ENCODE data around the gene SV2B. TPM values are rescaled to one million over a fixed set of nuclear protein-coding genes. Genes with fewer than 3 reads are reported as not detected.

Gene SV2B
- total and polyA plus RNA-seq, 9 donors: 2.6 to 4.6 (median 3.1) TPM

DNA sequence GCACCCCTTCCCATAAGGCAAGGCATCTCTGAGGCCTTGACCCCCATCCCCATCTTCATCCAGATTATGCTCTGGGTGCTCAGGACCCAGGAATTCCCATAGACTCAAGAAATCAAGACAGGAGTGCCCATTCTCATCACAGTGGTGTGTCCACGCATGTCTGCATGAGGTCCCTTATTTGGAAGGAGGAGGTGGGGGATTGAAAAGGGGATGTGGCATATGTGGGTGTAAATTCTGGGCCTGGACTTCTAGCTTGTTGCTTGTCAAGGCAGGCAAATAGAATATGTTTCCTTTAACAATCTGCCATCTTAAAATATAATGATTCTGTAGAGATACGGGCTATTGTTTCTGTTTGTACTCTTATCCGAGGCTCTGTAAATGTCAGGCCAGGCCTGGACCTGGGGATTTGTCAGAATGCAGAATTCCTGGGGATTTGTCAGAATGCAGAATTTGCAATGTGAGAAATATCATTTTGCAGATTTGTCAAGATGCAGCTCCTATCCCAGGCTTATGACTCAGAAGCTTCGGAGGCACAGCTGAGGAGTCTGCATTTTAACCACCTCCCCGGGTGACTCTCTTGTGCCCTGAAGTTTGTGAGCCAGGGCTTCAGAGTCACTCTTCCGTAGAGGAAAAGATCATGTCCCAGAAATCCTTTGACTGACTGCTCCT lies 157.8 kb downstream of the SV2B start:
- Histone ChIP-seq H3K9me3 (replicated peaks; ENCODE audit: control insufficient read depth, low read depth, low read length) (no peaks in the 10 kb centered on the region), H3K36me3 (ENCODE audit: control insufficient read depth, insufficient read depth, low read length) (no peaks in the 10 kb centered on the region), H3K4me3 (ENCODE audit: low read length) (no peak overlapping the region), H3K27ac (ENCODE audit: low read length) (no peak overlapping the region), H3K4me1 (ENCODE audit: control insufficient read depth, insufficient read depth, low read length) (no peaks in the 10 kb centered on the region), H3K27me3 (ENCODE audit: control insufficient read depth, insufficient read depth, low read length) (peaks cover 2% of the 10 kb centered on the region)
- WGBS (ENCODE audit: insufficient coverage): 70% methylated on average over 3 of the region's 6 CpGs
- no peak for DNase-seq

DNA sequence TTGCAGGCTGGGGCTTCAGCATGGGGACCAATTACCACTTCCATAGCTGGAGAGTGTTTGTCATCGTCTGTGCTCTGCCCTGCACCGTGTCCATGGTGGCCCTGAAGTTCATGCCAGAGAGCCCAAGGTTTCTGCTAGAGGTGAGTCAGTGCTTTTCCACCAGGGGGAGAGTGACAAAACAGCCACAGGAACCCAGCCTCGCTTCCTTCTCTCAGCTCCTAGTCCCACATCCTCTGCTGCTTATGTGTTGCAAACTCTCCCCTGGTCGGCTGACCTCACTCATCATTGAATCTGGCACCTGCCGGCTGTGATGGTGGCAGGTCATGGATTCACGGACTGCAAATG lies 158.3 kb downstream of the SV2B start:
- Histone ChIP-seq H3K36me3 (ENCODE audit: control insufficient read depth, insufficient read depth, low read length) (no peaks in the 10 kb centered on the region), H3K4me1 (ENCODE audit: control insufficient read depth, insufficient read depth, low read length) (no peaks in the 10 kb centered on the region), H3K4me3 (ENCODE audit: low read length) (no peak overlapping the region), H3K27ac (ENCODE audit: low read length) (no peak overlapping the region), H3K27me3 (ENCODE audit: control insufficient read depth, insufficient read depth, low read length) (peaks cover 2% of the 10 kb centered on the region), H3K9me3 (replicated peaks; ENCODE audit: control insufficient read depth, low read depth, low read length) (no peaks in the 10 kb centered on the region)
- 40% methylated on average over 4 of the region's 6 CpGs for WGBS (ENCODE audit: insufficient coverage)
- no peak for DNase-seq

DNA sequence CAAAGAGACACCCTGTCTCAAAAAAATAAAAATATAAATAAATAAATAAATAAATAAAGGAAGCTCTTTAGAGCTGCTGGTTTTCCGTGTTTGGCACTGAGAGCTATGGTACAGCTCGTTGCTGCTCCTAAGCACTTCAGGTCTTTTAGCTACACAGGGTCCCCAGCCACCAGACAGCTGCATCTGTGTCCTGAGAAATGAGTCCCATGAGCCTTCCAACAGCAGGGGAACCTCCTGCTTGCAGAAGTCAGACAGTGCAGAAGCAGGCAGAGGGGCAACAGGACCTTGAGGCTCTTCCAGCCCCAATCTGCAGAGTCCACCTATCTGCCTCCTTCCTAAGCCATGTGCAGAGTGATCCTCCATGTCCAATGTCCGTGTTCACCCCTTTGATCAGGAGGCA lies 159.0 kb downstream of the SV2B start:
- WGBS (ENCODE audit: insufficient coverage): 60% methylated on average over 2 of the region's 3 CpGs
- Histone ChIP-seq H3K4me3 (ENCODE audit: low read length) (no peak overlapping the region), H3K27me3 (ENCODE audit: control insufficient read depth, insufficient read depth, low read length) (peaks cover 2% of the 10 kb centered on the region), H3K9me3 (replicated peaks; ENCODE audit: control insufficient read depth, low read depth, low read length) (no peaks in the 10 kb centered on the region), H3K4me1 (ENCODE audit: control insufficient read depth, insufficient read depth, low read length) (peaks cover 5% of the 10 kb centered on the region), H3K27ac (ENCODE audit: low read length) (no peak overlapping the region), H3K36me3 (ENCODE audit: control insufficient read depth, insufficient read depth, low read length) (no peaks in the 10 kb centered on the region)
- DNase-seq: no peak

DNA sequence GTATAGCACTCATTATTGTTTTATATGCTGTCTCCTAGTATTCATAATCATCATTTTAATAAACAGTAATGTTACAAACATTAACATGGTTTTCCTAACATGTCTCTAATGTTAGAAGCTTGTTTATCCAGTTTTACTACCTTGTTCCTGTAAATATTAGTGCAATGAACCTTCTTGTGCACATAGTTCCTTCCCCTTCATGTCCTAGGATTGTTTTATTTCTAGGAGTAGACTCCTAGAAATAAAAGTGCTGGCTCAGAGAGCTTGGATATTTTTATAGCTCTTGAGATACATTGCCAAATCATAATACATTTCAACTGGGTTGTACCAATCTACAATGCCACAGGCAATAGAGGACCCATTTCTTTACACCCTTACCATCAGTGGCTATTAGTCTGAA lies 161.3 kb downstream of the SV2B start:
- Histone ChIP-seq H3K4me3 (ENCODE audit: low read length) (no peak overlapping the region), H3K27me3 (ENCODE audit: control insufficient read depth, insufficient read depth, low read length) (peaks cover 5% of the 10 kb centered on the region), H3K4me1 (ENCODE audit: control insufficient read depth, insufficient read depth, low read length) (peaks cover 16% of the 10 kb centered on the region), H3K27ac (ENCODE audit: low read length) (no peak overlapping the region), H3K36me3 (ENCODE audit: control insufficient read depth, insufficient read depth, low read length) (no peaks in the 10 kb centered on the region), H3K9me3 (replicated peaks; ENCODE audit: control insufficient read depth, low read depth, low read length) (no peaks in the 10 kb centered on the region)
- no peak for DNase-seq

DNA sequence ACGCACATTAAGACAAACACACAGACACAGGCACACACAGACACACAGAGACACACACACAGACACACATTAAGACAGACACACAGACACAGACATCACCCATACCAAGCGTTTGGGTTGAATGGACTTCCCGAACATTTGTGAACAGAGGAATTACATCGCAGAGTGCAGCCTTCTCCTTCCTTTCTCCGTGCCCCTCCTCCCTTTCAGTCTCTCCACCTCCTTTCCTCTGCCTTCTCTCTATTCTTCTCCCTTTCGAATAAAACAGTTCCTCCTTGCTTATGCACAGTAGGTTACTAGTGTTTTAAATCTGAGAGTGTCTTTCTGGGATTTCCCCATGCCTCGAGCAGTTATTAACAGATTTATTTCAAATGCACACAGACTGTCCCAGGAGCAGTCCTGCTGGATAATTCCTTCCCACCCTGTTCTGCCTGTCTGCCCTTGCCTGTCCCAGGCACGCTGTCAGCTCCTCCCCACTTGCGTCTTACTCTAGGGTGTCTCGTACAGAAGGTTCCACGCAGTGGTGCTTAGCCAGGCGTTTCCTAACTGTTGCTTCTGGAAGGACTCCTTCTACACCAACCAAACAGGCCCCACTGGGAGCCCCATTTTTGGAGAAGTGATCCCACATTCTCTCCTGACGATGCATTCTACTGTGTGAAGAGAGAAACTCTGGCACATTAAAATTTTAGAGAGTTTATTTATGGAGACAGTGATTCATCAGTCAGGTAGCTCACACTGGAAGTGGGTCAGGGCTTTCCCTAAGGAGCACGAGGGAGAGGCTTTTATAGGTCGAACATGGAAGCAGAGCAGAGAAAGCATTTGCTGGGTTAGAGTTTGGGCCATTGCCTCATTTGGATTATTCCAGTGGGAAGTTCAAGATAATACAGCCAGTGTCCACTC lies 163.8 kb downstream of the SV2B start:
- H3K36me3 ChIP-seq (ENCODE audit: control insufficient read depth, insufficient read depth, low read length): no peaks in the 10 kb centered on the region
- H3K27ac ChIP-seq (ENCODE audit: low read length): peak overlapping the region; percentile 10
- H3K4me1 ChIP-seq (ENCODE audit: control insufficient read depth, insufficient read depth, low read length): peaks cover 16% of the 10 kb centered on the region
- H3K4me3 ChIP-seq (ENCODE audit: low read length): no peak overlapping the region
- H3K9me3 ChIP-seq (replicated peaks; ENCODE audit: control insufficient read depth, low read depth, low read length): no peaks in the 10 kb centered on the region
- WGBS (ENCODE audit: insufficient coverage): 29% methylated on average over 9 of the region's 15 CpGs
- H3K27me3 ChIP-seq (ENCODE audit: control insufficient read depth, insufficient read depth, low read length): peaks cover 5% of the 10 kb centered on the region
- peak; percentile 62 for DNase-seq

DNA sequence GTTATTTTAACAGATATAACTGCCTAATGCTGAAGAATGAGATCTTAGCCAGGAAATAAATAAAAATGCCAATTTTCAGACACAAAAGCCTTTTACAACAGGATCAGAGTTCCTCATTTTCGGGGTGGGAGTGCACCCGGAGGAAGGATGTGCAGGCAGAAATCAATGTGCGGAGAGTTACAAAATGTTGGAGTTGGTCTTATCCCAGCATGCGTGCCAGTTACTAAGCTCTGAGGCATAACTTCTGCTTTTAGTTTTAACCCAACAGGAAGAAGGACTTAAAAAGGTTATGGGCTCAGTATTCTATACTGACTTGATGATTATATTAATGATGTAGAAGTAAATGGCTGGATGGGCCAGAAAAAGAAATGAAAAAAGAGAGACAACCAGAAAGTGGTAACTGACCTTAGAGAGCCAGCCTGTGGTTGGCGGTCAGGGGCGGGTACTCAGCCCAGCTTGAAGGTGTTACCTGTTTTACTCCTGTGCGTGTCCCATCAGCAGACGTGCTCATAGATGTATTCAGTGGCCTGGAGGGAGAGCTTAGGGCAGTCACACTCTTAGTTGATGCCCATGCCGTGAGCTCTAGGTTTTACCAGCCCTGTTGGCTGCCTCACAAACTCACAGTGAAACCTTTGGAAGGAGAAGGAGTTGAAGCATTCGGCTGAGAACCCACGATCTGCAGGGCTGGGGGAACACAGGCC lies 164.7 kb downstream of the SV2B start:
- Histone ChIP-seq H3K4me3 (ENCODE audit: low read length) (no peak overlapping the region), H3K9me3 (replicated peaks; ENCODE audit: control insufficient read depth, low read depth, low read length) (no peaks in the 10 kb centered on the region), H3K27ac (ENCODE audit: low read length) (no peak overlapping the region), H3K36me3 (ENCODE audit: control insufficient read depth, insufficient read depth, low read length) (no peaks in the 10 kb centered on the region), H3K27me3 (ENCODE audit: control insufficient read depth, insufficient read depth, low read length) (peaks cover 7% of the 10 kb centered on the region), H3K4me1 (ENCODE audit: control insufficient read depth, insufficient read depth, low read length) (peaks cover 16% of the 10 kb centered on the region)
- 69% methylated on average over 8 of the region's 11 CpGs for WGBS (ENCODE audit: insufficient coverage)
- peak; percentile 62 for DNase-seq

DNA sequence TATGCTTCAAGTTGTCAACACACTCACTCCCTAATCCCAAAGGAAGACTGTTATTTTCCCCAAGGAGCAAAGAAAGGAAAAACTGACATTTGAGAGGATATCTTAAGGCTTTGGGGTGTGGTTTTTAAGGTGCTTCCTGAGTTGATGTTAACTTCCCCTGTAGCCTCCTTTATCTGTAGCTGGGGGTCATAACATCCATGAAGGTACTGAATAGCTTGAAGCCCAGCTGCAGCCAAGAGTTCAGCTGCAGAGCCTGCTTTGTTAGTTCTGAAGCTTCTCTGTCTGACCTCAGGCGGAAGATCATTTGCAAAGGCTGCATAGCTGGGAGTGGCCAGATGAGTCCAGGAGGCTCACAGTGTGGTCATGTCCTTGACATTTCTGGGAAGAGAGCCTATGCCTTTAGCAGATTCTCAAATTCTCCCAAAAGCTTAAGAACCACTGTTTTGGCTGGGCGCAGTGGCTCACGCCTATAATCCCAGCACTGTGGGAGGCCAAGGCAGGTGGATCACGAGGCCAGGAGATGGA lies 165.4 kb downstream of the SV2B start:
- Histone ChIP-seq H3K36me3 (ENCODE audit: control insufficient read depth, insufficient read depth, low read length) (no peaks in the 10 kb centered on the region), H3K9me3 (replicated peaks; ENCODE audit: control insufficient read depth, low read depth, low read length) (no peaks in the 10 kb centered on the region), H3K27ac (ENCODE audit: low read length) (no peak overlapping the region), H3K4me1 (ENCODE audit: control insufficient read depth, insufficient read depth, low read length) (peaks cover 16% of the 10 kb centered on the region), H3K4me3 (ENCODE audit: low read length) (no peak overlapping the region), H3K27me3 (ENCODE audit: control insufficient read depth, insufficient read depth, low read length) (peaks cover 7% of the 10 kb centered on the region)
- no peak for DNase-seq
- WGBS (ENCODE audit: insufficient coverage): 83% methylated on average over 1 of the region's 4 CpGs

DNA sequence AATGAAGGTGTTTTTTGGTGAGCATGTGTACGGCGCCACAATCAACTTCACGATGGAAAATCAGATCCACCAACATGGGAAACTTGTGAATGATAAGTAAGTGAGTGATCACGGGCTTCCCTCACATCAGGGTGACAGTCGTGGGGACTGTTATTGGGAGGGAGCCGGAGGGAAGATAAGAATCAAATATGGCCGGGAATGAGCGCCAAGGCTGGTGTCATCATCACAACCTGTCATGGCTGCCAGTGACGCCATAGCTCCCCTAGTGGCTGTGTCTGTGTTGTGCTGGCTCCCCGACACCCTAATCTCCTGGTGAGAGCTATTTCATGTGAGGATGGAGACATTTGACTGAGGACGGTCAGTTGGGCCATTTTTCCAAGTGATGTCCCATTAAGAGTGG lies 168.5 kb downstream of the SV2B start:
- no peak overlapping the region for H3K4me3 ChIP-seq (ENCODE audit: low read length)
- H3K4me1 ChIP-seq (ENCODE audit: control insufficient read depth, insufficient read depth, low read length): peaks cover 16% of the 10 kb centered on the region
- peaks cover 7% of the 10 kb centered on the region for H3K27me3 ChIP-seq (ENCODE audit: control insufficient read depth, insufficient read depth, low read length)
- WGBS (ENCODE audit: insufficient coverage): 80% methylated on average over 5 of the region's 11 CpGs
- no peak for DNase-seq
- no peaks in the 10 kb centered on the region for H3K9me3 ChIP-seq (replicated peaks; ENCODE audit: control insufficient read depth, low read depth, low read length)
- H3K36me3 ChIP-seq (ENCODE audit: control insufficient read depth, insufficient read depth, low read length): no peaks in the 10 kb centered on the region
- no peak overlapping the region for H3K27ac ChIP-seq (ENCODE audit: low read length)

DNA sequence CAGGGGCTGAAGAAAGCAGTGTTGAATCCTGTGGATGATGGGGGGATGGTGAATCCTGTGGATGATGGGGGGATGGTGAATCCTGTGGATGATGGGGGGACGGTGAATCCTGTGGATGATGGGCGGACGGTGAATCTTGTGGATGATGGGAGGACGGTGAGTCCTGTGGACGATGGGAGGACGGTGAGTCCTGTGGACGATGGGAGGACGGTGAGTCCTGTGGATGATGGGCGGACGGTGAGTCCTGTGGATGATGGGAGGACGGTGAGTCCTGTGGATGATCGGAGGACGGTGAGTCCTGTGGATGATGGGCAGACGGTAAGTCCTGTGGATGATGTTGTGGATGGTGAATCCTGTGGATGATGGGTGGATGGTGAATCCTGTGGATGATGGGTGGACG lies 170.7 kb downstream of the SV2B start:
- DNase-seq: no peak
- Histone ChIP-seq H3K4me3 (ENCODE audit: low read length) (no peak overlapping the region), H3K27ac (ENCODE audit: low read length) (no peak overlapping the region), H3K9me3 (replicated peaks; ENCODE audit: control insufficient read depth, low read depth, low read length) (no peaks in the 10 kb centered on the region), H3K36me3 (ENCODE audit: control insufficient read depth, insufficient read depth, low read length) (no peaks in the 10 kb centered on the region), H3K27me3 (ENCODE audit: control insufficient read depth, insufficient read depth, low read length) (peaks cover 4% of the 10 kb centered on the region), H3K4me1 (ENCODE audit: control insufficient read depth, insufficient read depth, low read length) (no peaks in the 10 kb centered on the region)
- WGBS (ENCODE audit: insufficient coverage): 86% methylated on average over 15 of the region's 15 CpGs

DNA sequence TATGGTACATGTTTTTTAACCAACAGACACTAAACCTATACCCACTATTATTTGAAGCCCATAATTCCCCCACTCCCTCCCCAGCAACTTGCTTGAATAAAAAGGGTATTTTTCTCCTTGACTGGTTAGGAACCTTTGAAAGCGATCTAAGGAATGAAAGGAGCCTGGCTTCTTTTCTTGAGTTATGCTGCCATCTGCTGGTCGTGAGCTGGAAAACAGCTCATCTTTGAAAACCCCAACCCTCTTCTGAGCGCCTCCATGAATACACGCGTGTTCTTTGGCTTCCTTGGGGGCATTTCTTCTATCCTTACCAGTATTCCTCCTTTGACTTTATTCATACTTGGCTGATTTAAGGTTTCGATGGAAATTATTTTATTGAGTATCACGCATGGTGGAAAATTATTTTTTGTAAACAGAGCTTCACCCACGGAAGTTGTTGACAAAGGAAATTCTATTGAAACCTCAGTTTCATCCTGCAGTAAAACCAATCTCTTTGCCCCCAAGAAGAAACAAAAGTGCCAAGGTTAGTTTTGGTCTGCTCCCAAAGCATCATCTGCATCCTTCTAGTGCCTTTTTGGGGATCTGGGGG lies 171.6 kb downstream of the SV2B start:
- H3K9me3 ChIP-seq (replicated peaks; ENCODE audit: control insufficient read depth, low read depth, low read length): peaks cover 2% of the 10 kb centered on the region
- H3K4me3 ChIP-seq (ENCODE audit: low read length): no peak overlapping the region
- H3K27ac ChIP-seq (ENCODE audit: low read length): no peak overlapping the region
- peak; percentile 84 for DNase-seq
- no peaks in the 10 kb centered on the region for H3K4me1 ChIP-seq (ENCODE audit: control insufficient read depth, insufficient read depth, low read length)
- H3K27me3 ChIP-seq (ENCODE audit: control insufficient read depth, insufficient read depth, low read length): peaks cover 2% of the 10 kb centered on the region
- no peaks in the 10 kb centered on the region for H3K36me3 ChIP-seq (ENCODE audit: control insufficient read depth, insufficient read depth, low read length)
- no CpG with 5 or more reads among the region's 8 CpGs for WGBS (ENCODE audit: insufficient coverage)

All from muscle of leg (tissue), 11 donors.